Heart right ventricle (tissue), 16 donors: ENCODE data around the gene CCNB1. TPM values are rescaled to one million over a fixed set of nuclear protein-coding genes. Genes with fewer than 3 reads are reported as not detected.
"Not testable (repeated sequence)": the region's sequence is repeated elsewhere in the genome, so short reads cannot be mapped to it uniquely, and the experiment has no call there.

Experiments
- ATAC-seq, 8 donors: fragments of 200-7000 bp; cut with Tn5 transposase; one replicate each; pipeline ENCODE4 v1.9.1; 2020; ENCODE audit warnings: mild to moderate bottlenecking in 8 of 8, moderate library complexity in 8 of 8, moderate number of reproducible peaks in 1 of 8
- DNase-seq, 2 donors: peaks; one replicate each; pipeline ENCODE4 v3.0.0-alpha.2; 2020
- H3K27ac ChIP-seq, 10 donors: fragments of 200-600 bp; sonication (generic) in 2 of 10; one replicate each; pipeline versions ENCODE4 v1.5.0 to v1.8.0; 2020 to 2022; ENCODE audit warnings: mild to moderate bottlenecking in 3 of 10
- H3K27me3 ChIP-seq, 7 donors: fragments of 200-600 bp; one replicate each; pipeline ENCODE4 v1.8.0; 2021 to 2022; ENCODE audit warnings: mild to moderate bottlenecking in 2 of 7
- H3K36me3 ChIP-seq, 9 donors: fragments of 200-600 bp; sonication (generic) in 1 of 9; one replicate each; pipeline versions ENCODE4 v1.5.0 to v1.8.0; 2020 to 2022; ENCODE audit warnings: mild to moderate bottlenecking in 2 of 9
- H3K4me1 ChIP-seq, 9 donors: fragments of 200-600 bp; sonication (generic) in 1 of 9; one replicate each; pipeline versions ENCODE4 v1.5.0 to v1.8.0; 2020 to 2022; ENCODE audit warnings: mild to moderate bottlenecking in 4 of 9
- H3K4me3 ChIP-seq, 10 donors: fragments of 200-600 bp; sonication (generic) in 2 of 10; one replicate each; pipeline versions ENCODE4 v1.5.0 to v1.8.0; 2020 to 2022; ENCODE audit warnings: mild to moderate bottlenecking in 7 of 10, moderate library complexity in 2 of 10
- H3K9me3 ChIP-seq, 11 donors: fragments of 200-600 bp in 10 of 11; sonication (generic) in 2 of 11; one replicate each; pipeline versions ENCODE4 v1.5.0 to v1.8.0; 2013 to 2022; ENCODE audit warnings: mild to moderate bottlenecking in 2 of 11, control low read depth in 1 of 11, moderate library complexity in 1 of 11
- CTCF ChIP-seq, 9 donors: fragments of 200-600 bp; sonication (generic) in 2 of 9; IDR thresholded peaks; one replicate each; pipeline versions ENCODE4 v1.5.0 to v1.8.0; 2021 to 2022; ENCODE audit warnings: antibody characterized with exemption in 9 of 9, mild to moderate bottlenecking in 5 of 9, moderate library complexity in 1 of 9
- WGBS, 2 donors: extraction: QIAGEN DNeasy Blood & Tissue Kit; methylation state at CpG; one replicate each; pipeline ENCODE4 v1.1.7; 2013; ENCODE audit warnings: inconsistent platforms in 1 of 2; 5-methylcytosine and 5-hydroxymethylcytosine counted together
- intact Hi-C, 10 donors: fragments of 100-400 bp; cut with DNase I; formaldehyde crosslinking; loops; one replicate each; pipeline versions ENCODE4 v1.11.1 to v1.14.2; 2022
- polyA plus RNA-seq, 2 donors: library from polyadenylated mRNA; stranded (reverse); fragments of 200-250 nt; gene quantifications; one replicate each; pipeline ENCODE4 v1.2.3, GENCODE V29; 2013
- total RNA-seq, 10 donors: library from RNA; stranded (reverse); fragmentation: NEBNext Ultra II Directional in 3 of 10; extraction: Animal tissue kit (Norgen Biotek cat#: 25700) in 3 of 10; gene quantifications; one replicate each; pipeline versions ENCODE4 v1.2.1 to v1.2.4, GENCODE V29; 2021 to 2023
- donor health status: Arrhythmogenic right ventricular cardiomyopathy.
- donor health status: ischemic (EF 13 %, LVEDD 7.1; RV severe dilation, severe dysfunction).
- donor health status: healthy with polysubstance abuse.
- donor health status: DM: no; HTN: yes; CAD: no.
- donor health status: DM: no; HTN: no; CAD: no.
- donor health status: ischemic (EF 25% LVEDD 6.9; RV normal size, moderate dysfunction).
- donor health status: ischemic (EF 25% LVEDD 5.7; RV mildly dilated, moderate dysfunction).
- donor health status: healthy.
- donor health status: DM: yes; HTN: yes; CAD: no.
- donor health status: Ischemic cardiomyopathy.
- donor health status: ischemic (EF 35%, LVEDD 5.7; RV mildly dilated, moderate dysfunction).
- donor health status: nonischemic (EF 11% LVEDD 7.7; RV severe dilation, severe dysfunction).
- donor health status: DM: yes; HTN: yes; CAD: no.
- donor health status: PGD.
- donor health status: ischemic (EF 29% LVEDD 5.4; RV normal size, mild dysfunction).
- donor health status: nonischemic (EF 23%, LVEDD 6.1; RV moderate dilation, normal function).

The CCNB1 gene
- total and polyA plus RNA-seq, 12 donors: 1.7 to 17.6 (median 3.2) TPM

DNA sequence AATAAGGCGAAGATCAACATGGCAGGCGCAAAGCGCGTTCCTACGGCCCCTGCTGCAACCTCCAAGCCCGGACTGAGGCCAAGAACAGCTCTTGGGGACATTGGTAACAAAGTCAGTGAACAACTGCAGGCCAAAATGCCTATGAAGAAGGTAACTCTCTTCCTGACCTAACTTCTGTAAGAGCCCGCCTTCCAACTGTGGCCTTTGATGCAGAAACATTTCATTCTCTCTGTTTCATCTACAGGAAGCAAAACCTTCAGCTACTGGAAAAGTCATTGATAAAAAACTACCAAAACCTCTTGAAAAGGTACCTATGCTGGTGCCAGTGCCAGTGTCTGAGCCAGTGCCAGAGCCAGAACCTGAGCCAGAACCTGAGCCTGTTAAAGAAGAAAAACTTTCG is 979 bp downstream of the CCNB1 start:
- H3K9me3 ChIP-seq: no peaks in the 10 kb centered on the region
- no peak for ATAC-seq
- TF ChIP-seq CTCF (IDR thresholded peaks at IDR 0.05): no peak
- peak overlapping the region in 1 of 10 donors; percentile 67 for H3K27ac ChIP-seq
- 30 to 37% methylated on average over 8 of the region's 8 CpGs for WGBS, 2 donors
- H3K4me3 ChIP-seq: peak overlapping the region in 8 of 10 donors; percentile 47 to 82 (median 70)
- peaks cover 0 to 25% (median 0%) of the 10 kb centered on the region in 9 donors for H3K36me3 ChIP-seq
- no peak for DNase-seq
- peaks cover 3 to 24% (median 10%) of the 10 kb centered on the region in 9 donors for H3K4me1 ChIP-seq
- intact Hi-C loops: loop anchor here in 5 of 10 donors (2.0 to 10.0 kb wide), 8 partner anchors 21 to 167 kb away; partner anchors contain the start of genes CCDC125 (in 2 of the 5), CDK7 (in 2 of the 5) and CENPH (in 1 of the 5)
- H3K27me3 ChIP-seq: no peaks in the 10 kb centered on the region

DNA sequence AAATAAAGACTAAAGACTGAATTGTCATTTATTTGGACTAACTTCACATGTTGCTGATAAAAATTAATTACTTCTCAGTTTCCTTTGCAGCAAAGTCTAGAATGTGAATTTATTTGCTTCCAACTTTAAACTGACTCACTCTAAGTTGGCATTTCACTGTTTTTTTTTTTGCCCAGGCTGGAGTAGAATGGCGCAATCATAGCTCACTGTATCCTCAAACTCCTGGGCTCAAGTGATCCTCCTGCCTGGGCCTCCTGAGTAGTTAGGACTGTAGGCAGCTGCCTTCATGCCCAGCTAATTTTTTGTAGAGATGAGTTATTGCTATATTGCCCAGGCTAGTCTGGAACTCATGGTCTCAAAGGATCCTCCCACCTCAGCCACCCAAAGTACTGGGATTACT is 3.5 kb downstream of the CCNB1 start:
- no peak for ATAC-seq
- H3K27ac ChIP-seq: no peak overlapping the region
- no peak for TF ChIP-seq CTCF (IDR thresholded peaks at IDR 0.05)
- H3K4me1 ChIP-seq: peaks cover 3 to 24% (median 10%) of the 10 kb centered on the region in 9 donors
- H3K4me3 ChIP-seq: no peak overlapping the region
- intact Hi-C loops: no loop called here
- 100% methylated on average over 1 of the region's 1 CpG for WGBS, 2 donors
- no peaks in the 10 kb centered on the region for H3K27me3 ChIP-seq
- no peak for DNase-seq
- H3K36me3 ChIP-seq: peaks cover 0 to 51% (median 0%) of the 10 kb centered on the region in 9 donors
- H3K9me3 ChIP-seq: no peaks in the 10 kb centered on the region

DNA sequence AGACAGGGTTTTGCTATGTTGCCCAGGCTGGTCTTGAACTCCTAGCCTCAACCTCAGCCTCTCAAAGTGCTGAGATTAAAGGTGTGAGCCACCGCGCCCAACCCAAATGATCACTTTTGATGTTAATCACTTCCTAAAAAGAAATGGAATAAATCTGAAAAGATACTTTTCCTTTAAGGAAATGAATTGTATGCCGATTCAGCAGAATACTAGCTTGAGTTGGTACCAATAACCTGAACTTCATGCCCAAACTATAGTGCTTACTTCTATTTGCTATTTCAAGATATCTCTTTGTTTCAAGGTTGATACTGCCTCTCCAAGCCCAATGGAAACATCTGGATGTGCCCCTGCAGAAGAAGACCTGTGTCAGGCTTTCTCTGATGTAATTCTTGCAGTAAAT is 4.0 kb downstream of the CCNB1 start:
- H3K9me3 ChIP-seq: no peaks in the 10 kb centered on the region
- ATAC-seq: no peak
- peaks cover 3 to 24% (median 10%) of the 10 kb centered on the region in 9 donors for H3K4me1 ChIP-seq
- H3K36me3 ChIP-seq: peaks cover 0 to 56% (median 0%) of the 10 kb centered on the region in 9 donors
- no peak overlapping the region for H3K4me3 ChIP-seq
- H3K27me3 ChIP-seq: no peaks in the 10 kb centered on the region
- WGBS, 2 donors: 96 to 98% methylated on average over 3 of the region's 3 CpGs
- no peak for DNase-seq
- no peak overlapping the region for H3K27ac ChIP-seq
- intact Hi-C loops: no loop called here
- no peak for TF ChIP-seq CTCF (IDR thresholded peaks at IDR 0.05)

- H3K27ac ChIP-seq, H3K4me1 ChIP-seq, intact Hi-C loops, H3K27me3 ChIP-seq, H3K9me3 ChIP-seq, DNase-seq, H3K4me3 ChIP-seq, ATAC-seq: not testable (repeated sequence)
- 88 to 92% methylated on average over 15 of the region's 15 CpGs for WGBS, 2 donors
- H3K36me3 ChIP-seq: peaks cover 0 to 11% (median 0%) of the 10 kb centered on the region in 9 donors
Measured at GRCh38 chr5:69181659-69182293, 14.8 kb downstream of the CCNB1 start.

DNA sequence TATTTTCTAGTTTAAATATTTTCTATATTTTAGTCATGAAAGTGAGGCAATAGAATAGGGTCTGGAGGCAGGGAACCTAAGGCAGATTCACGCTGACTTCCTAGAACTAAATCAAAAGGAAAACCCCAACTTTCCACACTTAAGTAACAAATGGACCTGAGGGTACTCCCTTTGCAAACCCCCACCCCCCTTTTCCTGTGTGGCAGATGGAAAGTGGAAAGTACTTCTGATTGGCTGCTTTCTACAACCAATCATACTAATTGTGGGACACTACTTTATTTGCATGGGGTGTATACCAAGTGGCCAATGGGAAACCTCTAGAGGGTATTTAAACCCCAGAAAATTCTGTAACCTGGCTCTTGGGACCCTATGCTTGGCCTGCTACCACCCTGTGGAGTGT is 17.7 kb downstream of the CCNB1 start:
- no peaks in the 10 kb centered on the region for H3K36me3 ChIP-seq
- DNase-seq: no peak
- WGBS, 2 donors: 84 to 88% methylated on average over 1 of the region's 1 CpG
- no peak overlapping the region for H3K4me3 ChIP-seq
- peaks cover 2 to 9% (median 8%) of the 10 kb centered on the region in 9 donors for H3K4me1 ChIP-seq
- H3K27ac ChIP-seq: no peak overlapping the region
- intact Hi-C loops: no loop called here
- no peaks in the 10 kb centered on the region for H3K9me3 ChIP-seq
- H3K27me3 ChIP-seq: no peaks in the 10 kb centered on the region
- no peak for TF ChIP-seq CTCF (IDR thresholded peaks at IDR 0.05)
- no peak for ATAC-seq
